HG03558 (cell line): ENCODE data around the gene RIC8B.

Experiments
- ATAC-seq: cut with Tn5 transposase; IDR thresholded peaks from one replicate; pipeline ENCODE4 v1.9.1; 2021; ENCODE audit warnings: moderate number of reproducible peaks; ENCODE audit not compliant: unreplicated experiment; ENCODE audit errors: extremely low read depth

Gene RIC8B

GRCh38 chr12:106801167-106801708 is 26.8 kb downstream of the RIC8B start:
- no peak for ATAC-seq

GRCh38 chr12:106801830-106802533 is 27.5 kb downstream of the RIC8B start:
- no peak for ATAC-seq

GRCh38 chr12:106804668-106805067 is 30.2 kb downstream of the RIC8B start:
- ATAC-seq: no peak

- ATAC-seq: no peak
Measured at GRCh38 chr12:106814714-106815113, 40.2 kb downstream of the RIC8B start.

- no peak for ATAC-seq
Measured at GRCh38 chr12:106815741-106816140, 41.3 kb downstream of the RIC8B start.

- ATAC-seq: no peak
Measured at GRCh38 chr12:106816231-106816630, 41.7 kb downstream of the RIC8B start.

GRCh38 chr12:106819991-106820390 is 45.5 kb downstream of the RIC8B start:
- no peak for ATAC-seq

- ATAC-seq: no peak
Measured at GRCh38 chr12:106831699-106832098, 57.2 kb downstream of the RIC8B start.

GRCh38 chr12:106837782-106838181 is 63.3 kb downstream of the RIC8B start:
- ATAC-seq: no peak

- no peak for ATAC-seq
Measured at GRCh38 chr12:106839333-106839732, 64.9 kb downstream of the RIC8B start.

GRCh38 chr12:106840243-106840642 is 65.8 kb downstream of the RIC8B start:
- ATAC-seq: no peak

GRCh38 chr12:106841510-106842302 is 67.2 kb downstream of the RIC8B start:
- ATAC-seq: no peak

GRCh38 chr12:106845902-106846301 is 71.4 kb downstream of the RIC8B start:
- no peak for ATAC-seq

- ATAC-seq: no peak
Measured at GRCh38 chr12:106847861-106848260, 73.4 kb downstream of the RIC8B start.

- no peak for ATAC-seq
Measured at GRCh38 chr12:106851306-106851705, 76.8 kb downstream of the RIC8B start.

- ATAC-seq: no peak
Measured at GRCh38 chr12:106854723-106855122, 80.2 kb downstream of the RIC8B start.

GRCh38 chr12:106855221-106855758 is 80.8 kb downstream of the RIC8B start:
- no peak for ATAC-seq

- ATAC-seq: no peak
Measured at GRCh38 chr12:106861984-106862916, 87.8 kb downstream of the RIC8B start.

- ATAC-seq: no peak
Measured at GRCh38 chr12:106863189-106863588, 88.7 kb downstream of the RIC8B start.

GRCh38 chr12:106865683-106866082 is 91.2 kb downstream of the RIC8B start:
- ATAC-seq: no peak
